ENCODE results near the gene PCDHGA3.
"Not testable (repeated sequence)": the region's sequence is repeated elsewhere in the genome, so short reads cannot be mapped to it uniquely, and the experiment has no call there.

PCDHGA3 gene

DNA sequence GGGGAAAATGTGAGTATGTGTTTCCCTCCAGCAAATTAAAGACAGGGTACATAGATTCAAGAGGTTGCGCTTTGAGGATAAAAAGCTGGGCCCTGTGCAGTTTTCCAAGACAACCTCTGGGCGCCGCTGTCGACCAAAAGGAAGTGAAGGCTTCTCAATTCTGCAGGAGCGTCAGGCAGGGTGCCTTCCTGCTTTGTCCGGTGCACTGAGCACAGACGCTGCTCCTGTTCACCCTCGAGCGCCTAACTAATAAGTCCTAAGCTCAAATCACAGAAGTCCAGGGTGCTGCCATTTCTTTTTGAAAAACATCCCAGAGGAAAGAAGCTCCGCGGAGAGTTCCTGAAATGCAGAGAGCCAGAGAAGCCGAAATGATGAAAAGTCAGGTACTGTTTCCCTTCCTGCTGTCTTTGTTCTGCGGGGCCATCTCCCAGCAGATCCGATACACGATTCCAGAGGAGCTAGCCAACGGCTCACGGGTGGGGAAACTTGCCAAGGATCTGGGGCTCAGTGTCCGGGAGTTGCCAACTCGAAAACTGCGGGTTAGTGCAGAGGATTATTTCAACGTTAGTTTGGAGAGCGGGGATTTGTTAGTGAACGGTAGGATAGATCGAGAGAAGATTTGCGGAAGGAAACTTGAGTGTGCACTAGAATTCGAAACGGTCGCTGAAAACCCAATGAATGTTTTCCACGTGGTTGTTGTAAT, 6.4 kb downstream of the PCDHGA3 start, which contains the start of gene PCDHGB1:
TSS of gene PCDHGB1 (plus strand) at position 183 of the 703 bp plus-strand sequence. CDS start at position 345, 162 bp downstream.
- peak; percentile 35 for DNase-seq

- no peak for DNase-seq
These were observed 8.0 kb downstream of the PCDHGA3 start for GRCh38 chr5:141351591-141351990.

GRCh38 chr5:141354900-141355469, 11.4 kb downstream of the PCDHGA3 start, which contains the start of gene PCDHGA4:
PCDHGA4 (plus strand) TSS chr5:141355021; CDS start chr5:141355108, 87 bp downstream.
- no peak for DNase-seq

GRCh38 chr5:141355641-141356040, 12.0 kb downstream of the PCDHGA3 start:
- DNase-seq = no peak

GRCh38 chr5:141356133-141356532, 12.5 kb downstream of the PCDHGA3 start:
- no peak for DNase-seq

DNA sequence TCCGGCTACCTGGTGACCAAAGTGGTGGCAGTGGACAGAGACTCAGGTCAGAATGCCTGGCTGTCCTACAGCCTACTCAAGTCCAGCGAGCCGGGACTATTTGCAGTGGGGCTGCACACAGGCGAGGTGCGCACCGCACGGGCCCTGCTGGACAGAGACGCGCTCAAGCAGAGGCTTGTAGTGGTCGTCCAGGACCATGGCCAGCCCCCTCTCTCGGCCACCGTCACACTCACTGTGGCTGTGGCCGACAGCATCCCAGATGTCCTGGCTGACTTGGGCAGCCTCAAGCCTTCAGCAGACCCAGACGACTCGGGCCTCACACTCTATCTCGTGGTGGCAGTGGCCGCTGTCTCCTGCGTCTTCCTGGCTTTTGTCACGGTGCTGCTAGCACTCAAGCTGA, 13.3 kb downstream of the PCDHGA3 start:
- no peak for DNase-seq

GRCh38 chr5:141359790-141360426, 16.3 kb downstream of the PCDHGA3 start, which contains the start of gene PCDHGB2:
PCDHGB2 (plus strand) TSS chr5:141359994; CDS start chr5:141360136, 142 bp downstream.
- no peak for DNase-seq

GRCh38 chr5:141360685-141361084, 17.1 kb downstream of the PCDHGA3 start:
- no peak for DNase-seq

DNA sequence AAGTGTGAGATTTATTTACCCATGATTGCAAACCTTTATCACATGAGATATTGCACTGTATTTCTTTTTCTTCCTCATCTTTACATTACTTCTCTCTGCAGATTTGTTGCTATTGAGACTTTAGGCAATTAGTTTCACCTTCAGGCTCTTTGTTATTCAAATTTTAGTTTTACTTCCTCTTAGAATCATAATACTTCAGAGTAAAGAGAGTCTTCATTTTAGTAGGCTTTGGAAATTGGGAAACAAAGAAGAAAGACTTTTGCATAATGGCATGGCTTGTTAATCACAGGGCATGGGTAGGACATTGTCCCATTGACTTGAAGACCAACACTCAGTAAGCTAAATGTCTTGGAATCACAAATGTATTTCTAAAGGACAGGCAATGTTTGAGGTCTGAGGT, 19.1 kb downstream of the PCDHGA3 start:
- DNase-seq = no peak

DNA sequence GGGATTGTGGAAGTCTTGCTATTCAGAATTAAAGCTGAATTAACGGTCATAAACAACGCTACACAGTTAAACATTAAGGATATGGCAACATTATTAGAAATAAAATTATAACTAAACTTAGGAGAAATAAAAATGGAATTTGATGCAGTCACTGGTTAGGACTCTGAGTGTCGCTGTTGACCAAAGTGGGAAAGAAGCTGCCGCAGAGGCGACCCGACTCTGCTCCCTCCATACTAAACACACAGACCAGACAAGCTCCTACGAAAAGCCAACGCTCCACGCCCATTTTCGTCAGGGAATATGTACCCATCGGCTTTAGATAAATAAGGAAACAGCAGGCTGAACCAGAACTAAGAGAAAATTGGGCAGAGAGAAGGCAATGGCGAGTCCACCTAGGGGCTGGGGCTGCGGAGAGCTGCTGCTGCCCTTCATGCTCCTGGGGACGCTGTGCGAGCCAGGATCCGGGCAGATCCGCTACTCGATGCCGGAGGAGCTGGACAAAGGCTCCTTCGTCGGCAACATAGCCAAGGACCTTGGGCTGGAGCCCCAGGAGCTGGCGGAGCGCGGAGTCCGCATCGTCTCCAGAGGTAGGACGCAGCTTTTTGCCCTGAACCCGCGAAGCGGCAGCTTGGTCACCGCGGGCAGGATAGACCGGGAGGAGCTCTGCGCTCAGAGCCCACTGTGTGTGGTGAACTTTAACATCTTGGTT, 20.5 kb downstream of the PCDHGA3 start, which contains the start of gene PCDHGA5:
TSS of gene PCDHGA5 (plus strand) at position 211 of the 709 bp plus-strand sequence. CDS start at position 380, 169 bp downstream.
- no peak for DNase-seq

DNA sequence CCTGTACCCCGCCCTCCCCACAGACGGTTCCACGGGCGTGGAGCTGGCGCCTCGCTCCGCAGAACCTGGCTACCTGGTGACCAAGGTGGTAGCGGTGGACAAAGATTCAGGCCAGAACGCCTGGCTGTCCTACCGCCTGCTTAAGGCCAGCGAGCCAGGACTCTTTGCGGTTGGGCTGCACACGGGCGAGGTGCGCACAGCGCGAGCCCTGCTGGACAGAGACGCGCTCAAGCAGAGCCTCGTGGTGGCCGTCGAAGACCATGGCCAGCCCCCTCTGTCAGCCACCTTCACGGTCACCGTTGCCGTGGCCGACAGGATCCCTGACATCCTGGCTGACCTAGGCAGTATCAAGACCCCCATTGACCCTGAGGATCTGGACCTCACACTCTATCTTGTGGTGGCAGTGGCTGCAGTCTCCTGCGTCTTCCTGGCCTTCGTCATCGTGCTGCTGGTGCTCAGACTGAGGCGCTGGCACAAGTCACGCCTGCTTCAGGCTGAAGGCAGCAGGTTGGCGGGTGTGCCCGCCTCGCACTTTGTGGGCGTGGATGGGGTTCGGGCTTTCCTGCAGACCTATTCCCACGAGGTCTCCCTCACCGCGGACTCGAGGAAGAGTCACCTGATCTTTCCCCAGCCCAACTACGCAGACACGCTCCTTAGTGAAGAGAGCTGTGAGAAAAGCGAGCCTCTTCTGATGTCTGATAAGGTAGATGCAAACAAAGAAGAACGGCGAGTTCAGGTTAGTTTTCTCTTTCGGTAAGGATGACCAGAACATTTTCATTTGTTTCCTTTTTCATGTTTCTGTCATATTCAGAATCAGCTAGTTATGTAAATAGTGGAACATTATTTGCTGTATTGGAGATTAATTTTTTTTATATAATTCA, 22.6 kb downstream of the PCDHGA3 start:
- DNase-seq = no peak

- DNase-seq = peak; percentile 25
These were observed 26.6 kb downstream of the PCDHGA3 start, which contains the start of gene PCDHGB3 for GRCh38 chr5:141369994-141370848. PCDHGB3 (plus strand) TSS chr5:141370242; CDS start chr5:141370395, 153 bp downstream.

GRCh38 chr5:141371572-141372475, 28.2 kb downstream of the PCDHGA3 start:
- no peak for DNase-seq

DNA sequence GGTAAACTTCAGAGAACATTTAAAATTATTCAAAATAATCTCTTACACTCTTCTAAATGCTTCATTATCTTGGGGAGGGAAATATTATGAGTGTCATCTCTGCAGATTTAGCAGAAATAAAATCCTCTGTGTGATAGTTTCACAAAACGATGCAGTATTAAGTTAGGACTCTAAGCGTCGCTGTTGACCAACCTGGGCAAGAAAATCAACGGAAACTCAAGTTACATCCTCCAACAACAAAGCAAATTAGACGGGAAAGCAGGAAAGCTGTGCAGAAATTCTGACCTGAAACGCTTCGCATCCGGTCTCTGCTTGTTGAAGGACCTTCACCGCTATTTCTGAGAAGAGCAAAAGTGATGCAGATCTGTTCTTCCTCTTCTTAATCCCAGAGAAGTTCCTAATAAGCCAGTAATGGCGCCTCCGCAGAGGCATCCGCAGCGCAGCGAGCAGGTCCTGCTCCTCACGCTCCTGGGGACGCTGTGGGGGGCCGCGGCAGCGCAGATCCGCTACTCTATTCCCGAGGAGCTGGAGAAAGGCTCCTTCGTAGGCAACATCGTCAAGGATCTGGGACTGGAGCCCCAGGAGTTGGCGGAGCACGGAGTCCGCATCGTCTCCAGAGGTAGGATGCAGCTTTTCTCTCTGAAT, 30.2 kb downstream of the PCDHGA3 start, which contains the start of gene PCDHGA6:
TSS of gene PCDHGA6 (plus strand) at position 219 of the 645 bp plus-strand sequence. CDS start at position 412, 193 bp downstream.
- no peak for DNase-seq

DNA sequence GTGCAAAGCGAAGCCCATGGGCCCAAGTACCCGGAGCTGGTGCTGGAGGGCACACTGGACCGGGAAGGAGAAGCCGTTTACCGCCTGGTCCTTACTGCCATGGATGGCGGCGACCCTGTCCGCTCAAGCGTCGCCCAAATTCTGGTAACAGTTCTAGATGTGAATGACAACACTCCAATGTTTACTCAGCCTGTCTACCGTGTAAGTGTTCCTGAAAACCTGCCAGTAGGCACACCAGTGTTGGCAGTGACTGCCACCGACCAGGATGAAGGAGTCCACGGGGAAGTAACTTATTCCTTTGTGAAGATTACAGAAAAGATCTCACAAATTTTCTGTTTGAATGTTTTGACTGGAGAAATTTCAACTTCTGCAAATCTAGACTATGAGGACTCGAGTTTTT, 31.0 kb downstream of the PCDHGA3 start:
- DNase-seq = no peak

GRCh38 chr5:141375444-141376155, 32.0 kb downstream of the PCDHGA3 start:
- not testable (repeated sequence) for DNase-seq

- DNase-seq = no peak
These were observed 39.1 kb downstream of the PCDHGA3 start, which contains the start of gene PCDHGA7 for GRCh38 chr5:141382469-141383294. PCDHGA7 (plus strand) TSS chr5:141382742; CDS start chr5:141382900, 158 bp downstream.

All from stimulated activated CD4-positive, alpha-beta T cell treated with anti-CD3 and anti-CD28 coated beads, Interleukin-1b, Interleukin-23, amount 100 ng/mL, for 48 hours (primary cell).